Endothelial cell (in vitro differentiated cells): ENCODE results near the gene CD63. TPM values are rescaled to one million over a fixed set of nuclear protein-coding genes. Genes with fewer than 3 reads are reported as not detected.

Experiments used
- DNase-seq: peaks from one replicate; pipeline ENCODE4 v3.0.0; 2021; ENCODE audit warnings: low spot score
- H3K27ac Mint-ChIP-seq: one replicate; pipeline ENCODE4 v1.8.0; 2021; ENCODE audit warnings: mixed read lengths, inconsistent platforms; ENCODE audit not compliant: unreplicated experiment
- H3K27me3 Mint-ChIP-seq: one replicate; pipeline ENCODE4 v1.8.0; 2021; ENCODE audit warnings: mild to moderate bottlenecking, moderate library complexity, mixed read lengths, inconsistent platforms; ENCODE audit not compliant: unreplicated experiment
- H3K36me3 Mint-ChIP-seq: one replicate; pipeline ENCODE4 v1.8.0; 2021; ENCODE audit warnings: mild to moderate bottlenecking, low read depth, mixed read lengths, inconsistent platforms; ENCODE audit not compliant: unreplicated experiment
- H3K4me1 Mint-ChIP-seq: one replicate; pipeline ENCODE4 v1.8.0; 2021; ENCODE audit warnings: mild to moderate bottlenecking, mixed read lengths, inconsistent platforms; ENCODE audit not compliant: unreplicated experiment
- H3K4me3 Mint-ChIP-seq: one replicate; pipeline ENCODE4 v1.8.0; 2021; ENCODE audit warnings: mild to moderate bottlenecking, mixed read lengths, inconsistent platforms; ENCODE audit not compliant: unreplicated experiment
- H3K9me3 Mint-ChIP-seq: one replicate; pipeline ENCODE4 v1.8.0; 2021; ENCODE audit warnings: mixed read lengths, inconsistent platforms; ENCODE audit not compliant: unreplicated experiment
- total RNA-seq: library from RNA; stranded (reverse); fragmentation: NEBNext Ultra II Directional; extraction: Animal tissue kit (Norgen Biotek cat#: 25700); gene quantifications from one replicate; pipeline ENCODE4 v1.2.1, GENCODE V29; 2021; ENCODE audit not compliant: unreplicated experiment
- TF ChIP-seq, protein P1 (sequence below): fragments of 200-600 bp; sonication (generic); IDR thresholded peaks from one replicate; pipeline ENCODE4 v1.5.0; 2021; ENCODE audit warnings: antibody characterized with exemption; ENCODE audit not compliant: unreplicated experiment

The CD63 gene
- total RNA-seq, 1 donor from 2014 or later = 1,134 TPM

DNA sequence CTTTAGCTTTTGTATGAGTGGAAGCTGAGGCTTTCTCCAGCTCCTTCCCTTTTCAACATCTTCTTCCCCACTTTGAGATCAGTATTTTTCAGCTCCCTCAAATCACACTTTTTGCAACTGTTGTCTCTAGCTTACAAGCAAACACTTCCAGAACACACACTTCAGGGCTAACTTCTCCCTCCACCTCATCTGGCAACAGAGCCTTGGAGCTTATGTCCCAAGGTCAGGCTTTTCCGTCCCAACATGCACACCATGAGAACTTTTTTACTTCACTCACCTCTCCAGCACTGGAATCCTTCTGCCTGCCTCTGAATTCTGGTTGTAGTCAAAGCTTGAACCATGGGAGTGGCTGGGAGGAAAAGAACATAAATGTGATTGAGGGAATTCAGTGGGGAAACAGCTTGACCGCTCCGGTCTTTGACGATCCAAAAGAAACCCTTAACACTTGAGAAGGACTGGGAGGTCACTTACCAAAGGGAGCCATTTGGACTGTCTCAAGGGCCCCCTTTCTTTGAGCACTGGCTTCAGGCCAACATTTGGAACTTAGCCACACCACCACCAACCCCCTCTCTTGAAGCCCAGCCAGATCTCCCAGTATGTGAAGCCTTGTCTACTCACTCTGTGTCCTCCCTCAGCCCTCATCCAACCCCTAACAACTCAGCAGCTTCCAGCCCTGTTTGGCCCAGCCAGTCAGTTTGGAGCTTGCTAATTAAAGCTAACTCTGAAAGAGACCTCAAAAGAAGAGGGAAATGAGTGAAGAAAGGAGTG lies 16.8 kb downstream of the CD63 start:
- no peak for DNase-seq
- peaks cover 25% of the 10 kb centered on the region for H3K27me3 Mint-ChIP-seq
- no peak overlapping the region for H3K4me3 Mint-ChIP-seq
- peaks cover 7% of the 10 kb centered on the region for H3K36me3 Mint-ChIP-seq
- TF ChIP-seq, protein P1, sequence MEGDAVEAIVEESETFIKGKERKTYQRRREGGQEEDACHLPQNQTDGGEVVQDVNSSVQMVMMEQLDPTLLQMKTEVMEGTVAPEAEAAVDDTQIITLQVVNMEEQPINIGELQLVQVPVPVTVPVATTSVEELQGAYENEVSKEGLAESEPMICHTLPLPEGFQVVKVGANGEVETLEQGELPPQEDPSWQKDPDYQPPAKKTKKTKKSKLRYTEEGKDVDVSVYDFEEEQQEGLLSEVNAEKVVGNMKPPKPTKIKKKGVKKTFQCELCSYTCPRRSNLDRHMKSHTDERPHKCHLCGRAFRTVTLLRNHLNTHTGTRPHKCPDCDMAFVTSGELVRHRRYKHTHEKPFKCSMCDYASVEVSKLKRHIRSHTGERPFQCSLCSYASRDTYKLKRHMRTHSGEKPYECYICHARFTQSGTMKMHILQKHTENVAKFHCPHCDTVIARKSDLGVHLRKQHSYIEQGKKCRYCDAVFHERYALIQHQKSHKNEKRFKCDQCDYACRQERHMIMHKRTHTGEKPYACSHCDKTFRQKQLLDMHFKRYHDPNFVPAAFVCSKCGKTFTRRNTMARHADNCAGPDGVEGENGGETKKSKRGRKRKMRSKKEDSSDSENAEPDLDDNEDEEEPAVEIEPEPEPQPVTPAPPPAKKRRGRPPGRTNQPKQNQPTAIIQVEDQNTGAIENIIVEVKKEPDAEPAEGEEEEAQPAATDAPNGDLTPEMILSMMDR = no peak
- no peaks in the 10 kb centered on the region for H3K9me3 Mint-ChIP-seq
- H3K4me1 Mint-ChIP-seq = peaks cover 23% of the 10 kb centered on the region
- H3K27ac Mint-ChIP-seq = no peak overlapping the region

DNA sequence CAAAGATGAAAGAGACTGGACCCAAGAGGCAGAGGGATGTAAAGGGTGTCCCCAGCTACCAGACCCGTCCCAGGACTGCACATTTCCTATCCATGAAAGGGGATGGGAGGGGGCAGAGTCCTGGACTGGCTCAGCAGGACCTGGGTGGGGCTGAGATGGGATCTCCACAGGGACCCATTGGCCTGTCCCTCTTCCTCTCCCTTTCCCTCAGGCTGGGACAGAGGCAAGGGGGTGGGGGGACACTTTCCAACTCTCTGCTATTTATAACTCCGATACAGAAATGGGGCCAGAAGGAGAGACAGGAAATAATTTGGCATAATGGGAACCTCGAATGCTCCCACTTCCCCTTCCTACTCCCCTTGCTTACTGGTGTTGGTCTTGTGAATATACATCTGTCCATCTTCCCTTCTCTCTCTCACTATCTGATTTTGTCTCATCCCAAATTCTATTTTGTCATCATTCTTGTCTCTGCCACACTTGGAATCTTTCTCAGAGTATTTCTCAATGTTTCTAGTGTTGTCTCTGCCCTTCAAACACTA lies 20.0 kb downstream of the CD63 start:
- peak overlapping the region; percentile 84 for H3K4me3 Mint-ChIP-seq
- peak overlapping the region; percentile 44 for H3K27ac Mint-ChIP-seq
- H3K27me3 Mint-ChIP-seq = peaks cover 13% of the 10 kb centered on the region
- TF ChIP-seq, protein P1 = no peak
- H3K9me3 Mint-ChIP-seq = no peaks in the 10 kb centered on the region
- peaks cover 3% of the 10 kb centered on the region for H3K36me3 Mint-ChIP-seq
- DNase-seq = no peak
- peaks cover 12% of the 10 kb centered on the region for H3K4me1 Mint-ChIP-seq

DNA sequence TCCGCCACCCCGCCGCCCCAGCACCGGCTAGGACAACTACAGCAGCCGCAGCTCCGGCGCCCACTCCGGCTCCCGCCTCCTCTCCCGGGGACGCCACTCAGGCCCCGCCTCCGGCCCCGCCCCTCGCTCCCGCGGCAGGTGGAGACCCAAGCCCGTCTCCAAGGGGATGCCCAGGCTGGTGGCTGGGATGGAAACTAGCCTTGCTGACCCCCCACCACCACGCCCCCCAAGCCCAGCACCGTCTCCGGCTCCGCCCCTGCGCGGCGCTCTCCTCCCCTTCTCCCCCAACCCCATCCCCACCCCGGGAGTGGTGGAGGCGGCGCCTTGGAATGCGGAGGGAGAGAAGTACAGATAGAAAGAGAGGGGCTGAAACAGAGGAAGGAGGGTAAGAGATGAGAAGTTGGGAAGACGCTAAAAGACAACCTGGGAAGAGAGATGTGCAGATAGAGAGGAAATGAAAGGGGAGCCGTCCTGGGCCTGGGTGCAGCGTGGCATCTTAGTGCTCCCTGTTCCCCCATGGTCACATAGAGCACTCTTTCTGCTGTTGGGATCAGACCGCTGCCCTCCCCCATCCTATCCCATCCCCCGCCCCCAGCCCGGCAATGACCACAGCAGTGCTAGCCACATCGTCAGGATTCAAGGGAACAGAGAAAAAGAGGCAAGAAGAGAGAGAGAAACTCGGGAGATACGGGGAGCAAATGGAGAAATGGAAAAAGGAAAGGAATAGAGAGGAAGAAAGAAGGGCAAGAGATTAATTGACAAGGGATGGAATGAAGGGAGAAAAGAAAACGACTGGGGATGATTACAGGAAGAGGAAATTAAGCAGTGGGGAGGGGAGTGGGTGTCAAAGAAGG lies 20.7 kb downstream of the CD63 start, which contains the start of gene ITGA7:
Gene ITGA7 (minus strand): TSS at position 64 of the 854 bp plus-strand sequence. CDS start 222 bp downstream, outside the sequence.
- TF ChIP-seq, protein P1 = no peak
- Mint-ChIP-seq H3K27me3 (peaks cover 15% of the 10 kb centered on the region), H3K9me3 (no peaks in the 10 kb centered on the region), H3K27ac (peak within 1 kb of the TSS; percentile 44), H3K36me3 (peaks cover 3% of the 10 kb centered on the region), H3K4me3 (peak within 1 kb of the TSS; percentile 84), H3K4me1 (peaks cover 12% of the 10 kb centered on the region)
- peak; percentile 66 for DNase-seq

DNA sequence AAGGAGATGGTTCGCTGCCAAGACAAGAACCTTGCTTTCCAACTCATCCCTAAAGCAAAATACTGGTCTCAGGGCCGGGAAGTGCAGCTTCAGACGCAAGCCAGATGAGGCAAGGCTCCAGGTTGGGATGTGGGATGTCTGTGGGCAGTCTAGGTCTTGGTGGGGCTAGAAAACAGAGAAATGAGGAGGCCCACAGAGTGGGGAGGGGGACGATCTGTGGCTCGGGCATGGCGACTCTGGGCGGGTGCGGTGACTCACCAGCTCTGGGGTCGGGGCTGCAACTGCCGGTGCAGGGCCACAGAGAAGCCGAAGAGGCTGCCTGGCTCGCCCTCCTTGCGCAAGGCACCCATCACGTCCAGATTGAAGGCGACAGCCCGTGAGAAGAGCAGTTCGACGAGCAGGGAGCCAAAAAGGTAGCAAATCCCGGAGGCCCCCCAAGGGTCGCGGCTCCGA lies 21.6 kb downstream of the CD63 start:
- no peak overlapping the region for H3K27ac Mint-ChIP-seq
- TF ChIP-seq, protein P1 = no peak
- no peaks in the 10 kb centered on the region for H3K9me3 Mint-ChIP-seq
- DNase-seq = no peak
- peaks cover 16% of the 10 kb centered on the region for H3K27me3 Mint-ChIP-seq
- peaks cover 12% of the 10 kb centered on the region for H3K4me1 Mint-ChIP-seq
- peaks cover 3% of the 10 kb centered on the region for H3K36me3 Mint-ChIP-seq
- H3K4me3 Mint-ChIP-seq = peak overlapping the region; percentile 80
